Ishikawa (cell line): Measurements from ENCODE around the gene JMY.

ENCODE experiments used
- CEBPB ChIP-seq: IDR thresholded peaks from 2 replicates; pipeline ENCODE4 v1.6.1; 2012
- CREB1 ChIP-seq: IDR thresholded peaks from 2 replicates; pipeline ENCODE4 v1.6.1; 2012; ENCODE audit warnings: low read depth
- EGR1 ChIP-seq: IDR thresholded peaks from 2 replicates; pipeline ENCODE4 v1.6.1; 2012
- EP300 ChIP-seq: IDR thresholded peaks from 2 replicates; pipeline ENCODE4 v1.6.1; 2012; ENCODE audit warnings: borderline replicate concordance
- FOXM1 ChIP-seq: IDR thresholded peaks from 2 replicates; pipeline ENCODE4 v1.6.1; 2012; ENCODE audit warnings: low read depth, borderline replicate concordance
- NFIC ChIP-seq: IDR thresholded peaks from 2 replicates; pipeline ENCODE4 v1.6.1; 2012
- RAD21 ChIP-seq: IDR thresholded peaks from 2 replicates; pipeline ENCODE4 v1.6.1; 2012; ENCODE audit warnings: low read depth
- REST ChIP-seq: IDR thresholded peaks from 2 replicates; pipeline ENCODE4 v1.6.1; 2012; ENCODE audit warnings: low read depth, mild to moderate bottlenecking
- TAF1 ChIP-seq: IDR thresholded peaks from 2 replicates; pipeline ENCODE4 v1.6.1; 2012; ENCODE audit warnings: low read depth, mild to moderate bottlenecking
- TCF12 ChIP-seq: IDR thresholded peaks from 2 replicates; pipeline ENCODE4 v1.6.1; 2012; ENCODE audit warnings: low read depth
- TEAD4 ChIP-seq: IDR thresholded peaks from 2 replicates; pipeline ENCODE4 v1.6.1; 2012
- USF1 ChIP-seq: IDR thresholded peaks from 2 replicates; pipeline ENCODE4 v1.6.1; 2012
- YY1 ChIP-seq: IDR thresholded peaks from 2 replicates; pipeline ENCODE4 v1.6.1; 2012; ENCODE audit warnings: low read depth
- ZBTB7A ChIP-seq: IDR thresholded peaks from 2 replicates; pipeline ENCODE4 v1.6.1; 2012; ENCODE audit warnings: low read depth
- TF ChIP-seq, protein P1 (sequence below): IDR thresholded peaks from 2 replicates; pipeline ENCODE4 v1.6.1; 2012

Gene JMY

DNA sequence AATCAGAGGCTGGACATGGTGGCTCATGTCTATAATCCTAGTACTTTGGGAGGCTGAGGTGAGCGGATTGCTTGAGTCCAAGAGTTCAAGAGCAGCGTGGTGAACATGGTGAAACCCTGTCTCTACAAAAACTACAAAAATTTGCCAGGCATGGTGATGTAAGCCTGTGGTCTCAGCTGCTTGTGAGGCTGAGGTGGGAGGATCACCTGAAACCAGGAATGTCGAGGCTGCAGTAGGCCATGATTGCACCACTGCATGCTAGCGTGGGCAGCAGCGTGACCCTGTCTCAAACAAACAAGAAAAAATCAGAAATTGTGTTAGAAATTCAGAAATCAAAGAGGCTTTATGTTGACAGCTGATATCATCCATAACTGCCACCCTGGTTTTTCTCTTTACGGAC lies 21.4 kb downstream of the JMY start:
- no peak for TF ChIP-seq NFIC
- no peak for TF ChIP-seq CREB1
- TF ChIP-seq USF1: no peak
- TF ChIP-seq EP300: no peak
- TF ChIP-seq, protein P1, sequence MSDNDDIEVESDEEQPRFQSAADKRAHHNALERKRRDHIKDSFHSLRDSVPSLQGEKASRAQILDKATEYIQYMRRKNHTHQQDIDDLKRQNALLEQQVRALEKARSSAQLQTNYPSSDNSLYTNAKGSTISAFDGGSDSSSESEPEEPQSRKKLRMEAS: no peak
- no peak for TF ChIP-seq RAD21
- TF ChIP-seq TEAD4: no peak
- no peak for TF ChIP-seq YY1
- TF ChIP-seq REST: no peak
- no peak for TF ChIP-seq FOXM1
- no peak for TF ChIP-seq TCF12
- TF ChIP-seq EGR1: no peak
- TF ChIP-seq TAF1: no peak
- no peak for TF ChIP-seq CEBPB
- TF ChIP-seq ZBTB7A: no peak

DNA sequence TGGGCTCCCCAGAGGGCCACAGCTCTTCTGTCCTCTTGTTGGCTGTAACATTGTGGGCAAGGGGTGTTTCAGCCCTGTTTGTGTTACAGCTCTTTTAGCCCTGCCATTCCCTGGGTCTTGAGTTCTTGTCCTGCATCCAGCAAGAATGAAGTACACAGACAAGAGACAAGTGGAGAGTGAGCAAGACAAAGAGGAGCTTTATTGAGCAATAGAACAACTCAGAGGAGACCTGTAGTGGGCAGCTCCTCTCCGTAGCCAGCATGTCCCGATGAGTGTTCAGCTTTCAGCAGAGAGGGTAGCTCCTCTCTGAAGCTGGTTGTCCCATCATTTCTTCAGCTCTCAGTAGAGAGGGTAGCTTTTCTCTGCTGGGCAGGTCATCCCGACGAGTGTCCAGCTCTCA lies 22.9 kb downstream of the JMY start:
- TF ChIP-seq TAF1: no peak
- no peak for TF ChIP-seq RAD21
- TF ChIP-seq, protein P1: no peak
- no peak for TF ChIP-seq NFIC
- TF ChIP-seq TCF12: no peak
- no peak for TF ChIP-seq EGR1
- TF ChIP-seq ZBTB7A: no peak
- TF ChIP-seq USF1: no peak
- TF ChIP-seq CEBPB: no peak
- no peak for TF ChIP-seq FOXM1
- TF ChIP-seq EP300: no peak
- no peak for TF ChIP-seq CREB1
- TF ChIP-seq YY1: no peak
- TF ChIP-seq TEAD4: no peak
- TF ChIP-seq REST: no peak

GRCh38 chr5:79259383-79259782 lies 23.5 kb downstream of the JMY start:
- no peak for TF ChIP-seq EP300
- TF ChIP-seq TAF1: no peak
- TF ChIP-seq NFIC: no peak
- no peak for TF ChIP-seq ZBTB7A
- TF ChIP-seq, protein P1: no peak
- TF ChIP-seq TCF12: no peak
- no peak for TF ChIP-seq FOXM1
- no peak for TF ChIP-seq REST
- TF ChIP-seq TEAD4: no peak
- TF ChIP-seq RAD21: no peak

DNA sequence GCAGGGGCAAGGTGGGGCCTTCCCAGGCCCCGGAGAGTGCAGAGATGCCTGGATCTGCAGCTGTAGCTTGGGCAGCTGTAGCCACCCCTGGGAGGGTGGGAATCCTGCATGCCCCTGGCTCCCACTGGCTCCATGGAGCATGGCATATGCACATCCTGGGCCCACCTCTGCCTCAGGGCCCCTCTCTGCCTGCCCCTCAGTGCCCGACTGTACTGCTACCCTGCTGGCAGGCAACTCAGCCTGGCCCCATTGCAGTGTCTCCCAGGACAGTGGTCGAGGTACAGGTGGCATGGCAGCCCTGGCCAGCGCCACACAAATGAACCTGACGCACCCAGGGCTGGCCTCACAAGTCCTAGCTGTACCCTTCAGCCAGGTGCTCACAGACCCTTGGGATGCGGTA lies 23.9 kb downstream of the JMY start:
- TF ChIP-seq REST: no peak
- no peak for TF ChIP-seq EP300
- TF ChIP-seq RAD21: no peak
- no peak for TF ChIP-seq TCF12
- TF ChIP-seq TEAD4: no peak
- TF ChIP-seq, protein P1: no peak
- no peak for TF ChIP-seq USF1
- TF ChIP-seq EGR1: no peak
- TF ChIP-seq YY1: no peak
